ENCODE data around the gene TBC1D4. TPM values are rescaled to one million over a fixed set of nuclear protein-coding genes. Genes with fewer than 3 reads are reported as not detected.
A peak's percentile ranks its signal among the peaks of the same experiment; 100 is the strongest.

TBC1D4 gene
- total RNA-seq, 1 donor from 2014 or later, result 26.1 TPM

- no peaks in the 10 kb centered on the region for H3K9me3 ChIP-seq
- H3K36me3 ChIP-seq, result no peaks in the 10 kb centered on the region
- no peaks in the 10 kb centered on the region for H3K27me3 ChIP-seq
- ATAC-seq, result no peak
- no peak for TF ChIP-seq CTCF (IDR thresholded peaks at IDR 0.05)
- DNase-seq, result no peak
- peak overlapping the region; percentile 11 for H3K27ac ChIP-seq
- no peak overlapping the region for H3K4me3 ChIP-seq
- no peaks in the 10 kb centered on the region for H3K4me1 ChIP-seq
- intact Hi-C loops (cut with DNase I), result no loop called here
Measured at GRCh38 chr13:75324413-75324940, 157.5 kb downstream of the TBC1D4 start.

- Histone ChIP-seq H3K36me3 (no peaks in the 10 kb centered on the region), H3K27ac (no peak overlapping the region), H3K27me3 (no peaks in the 10 kb centered on the region), H3K4me1 (peaks cover 7% of the 10 kb centered on the region), H3K4me3 (no peak overlapping the region), H3K9me3 (no peaks in the 10 kb centered on the region)
- no peak for ATAC-seq
- no peak for TF ChIP-seq CTCF (IDR thresholded peaks at IDR 0.05)
- no peak for DNase-seq
- intact Hi-C loops (cut with DNase I), result no loop called here
Measured at GRCh38 chr13:75321084-75321483, 160.9 kb downstream of the TBC1D4 start.

- H3K27ac ChIP-seq, result no peak overlapping the region
- H3K4me3 ChIP-seq, result no peak overlapping the region
- H3K9me3 ChIP-seq, result no peaks in the 10 kb centered on the region
- H3K27me3 ChIP-seq, result no peaks in the 10 kb centered on the region
- DNase-seq (no peak), ATAC-seq (peak; percentile 83)
- intact Hi-C loops (cut with DNase I), result no loop called here
- no peaks in the 10 kb centered on the region for H3K36me3 ChIP-seq
- H3K4me1 ChIP-seq, result peaks cover 7% of the 10 kb centered on the region
- no peak for TF ChIP-seq CTCF (IDR thresholded peaks at IDR 0.05)
Measured at GRCh38 chr13:75319254-75319653, 162.7 kb downstream of the TBC1D4 start.

- no peaks in the 10 kb centered on the region for H3K36me3 ChIP-seq
- H3K4me3 ChIP-seq, result no peak overlapping the region
- DNase-seq, result no peak
- TF ChIP-seq CTCF (IDR thresholded peaks at IDR 0.05), result no peak
- H3K4me1 ChIP-seq, result peaks cover 7% of the 10 kb centered on the region
- no peaks in the 10 kb centered on the region for H3K27me3 ChIP-seq
- ATAC-seq, result no peak
- intact Hi-C loops (cut with DNase I), result no loop called here
- H3K27ac ChIP-seq, result no peak overlapping the region
- H3K9me3 ChIP-seq, result no peaks in the 10 kb centered on the region
Measured at GRCh38 chr13:75318138-75318833, 163.7 kb downstream of the TBC1D4 start.

DNA sequence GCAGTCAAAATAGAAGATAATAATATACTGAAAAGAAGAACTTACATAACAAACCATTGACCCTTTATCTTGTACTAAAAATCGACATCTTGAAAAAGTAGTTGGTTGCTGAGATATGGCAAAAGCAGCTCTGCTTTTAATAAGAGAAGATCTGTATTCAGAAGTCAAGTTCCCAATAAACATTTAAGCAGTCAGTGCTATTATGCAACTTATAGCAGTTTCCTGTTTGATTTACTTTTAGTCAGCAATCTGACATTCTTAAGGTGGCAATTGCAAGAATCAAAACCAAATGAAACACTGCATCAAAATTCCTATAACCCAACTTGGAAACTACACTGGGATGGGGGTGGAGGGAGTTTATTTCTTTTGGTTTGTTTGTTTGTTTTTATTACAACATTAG is 165.5 kb downstream of the TBC1D4 start:
- no peak for TF ChIP-seq CTCF (IDR thresholded peaks at IDR 0.05)
- ATAC-seq (peak; percentile 49), DNase-seq (no peak)
- no peaks in the 10 kb centered on the region for H3K27me3 ChIP-seq
- no peaks in the 10 kb centered on the region for H3K9me3 ChIP-seq
- no peaks in the 10 kb centered on the region for H3K36me3 ChIP-seq
- intact Hi-C loops (cut with DNase I), result no loop called here
- H3K4me1 ChIP-seq, result peaks cover 7% of the 10 kb centered on the region
- H3K27ac ChIP-seq, result no peak overlapping the region
- no peak overlapping the region for H3K4me3 ChIP-seq
